Measurements from ENCODE around the gene PPP1R2C.
A peak's percentile ranks its signal among the peaks of the same experiment; 100 is the strongest.

Gene PPP1R2C

DNA sequence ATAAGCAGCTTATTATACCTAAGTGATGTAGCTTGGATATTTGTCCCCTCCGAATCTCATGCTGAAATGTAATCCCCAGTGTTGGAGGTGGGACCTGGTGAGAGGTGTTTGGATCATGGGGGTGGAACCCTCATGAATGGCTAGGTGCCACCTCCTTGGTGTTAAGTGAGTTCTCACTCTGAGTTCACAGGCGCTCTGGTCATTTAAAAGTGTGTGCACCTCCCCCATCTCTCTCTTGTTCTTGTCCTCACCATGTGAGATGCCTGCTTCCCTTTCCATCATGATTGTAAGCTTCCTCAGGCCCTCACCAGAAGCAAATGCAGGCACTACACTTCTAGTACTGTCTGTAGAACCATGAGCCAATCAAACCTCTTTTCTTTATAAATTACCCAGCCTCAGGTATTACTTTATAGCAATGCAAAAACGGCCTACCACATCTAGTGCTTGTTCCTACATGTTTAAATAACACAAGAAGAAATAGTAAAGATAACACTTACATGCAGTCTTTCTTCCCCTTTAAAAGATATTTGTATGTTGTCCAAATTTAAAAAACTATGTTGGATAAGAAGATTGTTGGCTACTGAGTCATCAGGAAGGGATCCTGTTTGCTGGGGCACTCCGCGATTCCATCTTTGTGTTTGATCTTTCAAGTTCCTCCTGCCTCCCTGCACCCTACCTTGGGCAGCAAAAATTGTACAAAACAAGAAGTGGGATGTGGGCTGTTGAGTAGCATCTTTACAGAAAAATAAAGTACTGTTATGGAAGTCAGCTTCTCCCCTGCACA, 29.7 kb downstream of the PPP1R2C start:
- no peak for DNase-seq

DNA sequence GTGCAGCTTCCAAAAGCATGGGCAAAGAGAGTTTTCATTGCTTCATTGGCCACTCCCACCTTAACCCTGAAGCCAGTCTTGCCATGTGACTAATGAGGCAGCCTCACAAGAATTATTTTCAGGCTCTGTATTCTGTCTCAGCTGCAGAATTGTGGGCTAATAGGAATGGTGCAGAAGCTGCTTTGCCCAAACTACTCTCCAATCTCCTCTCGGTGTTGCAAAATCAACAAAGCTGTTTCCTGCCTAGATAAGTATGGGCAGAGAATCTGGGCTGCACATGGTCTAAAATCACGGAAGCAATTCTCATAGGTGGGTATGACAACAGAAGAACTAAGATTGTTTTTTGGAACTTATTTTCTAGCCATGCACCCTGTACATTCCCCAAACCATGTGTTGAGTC, 31.4 kb downstream of the PPP1R2C start:
- DNase-seq: peak; percentile 7

- no peak for DNase-seq
Measured at GRCh38 chrX:42740456-42740855, 37.5 kb downstream of the PPP1R2C start.

GRCh38 chrX:42739741-42740140, 38.2 kb downstream of the PPP1R2C start:
- no peak for DNase-seq

- DNase-seq: peak; percentile 3
Measured at GRCh38 chrX:42739258-42739657, 38.7 kb downstream of the PPP1R2C start.

GRCh38 chrX:42738552-42738951, 39.4 kb downstream of the PPP1R2C start:
- DNase-seq: no peak

GRCh38 chrX:42735250-42735649, 42.7 kb downstream of the PPP1R2C start:
- DNase-seq: no peak

GRCh38 chrX:42732506-42732905, 45.5 kb downstream of the PPP1R2C start:
- no peak for DNase-seq
